NCI-H1105 (cell line): ENCODE measurements around the gene SLAMF6.
"Not testable (repeated sequence)": the region's sequence is repeated elsewhere in the genome, so short reads cannot be mapped to it uniquely, and the experiment has no call there.

Experiments
- DNase-seq: peaks from one replicate; lab custom pipeline; 2025; lab: John Stamatoyannopoulos, UW

Gene SLAMF6

GRCh38 chr1:160522622-160523345 lies at the start of gene SLAMF6:
Gene SLAMF6 (minus strand): TSS chr1:160523255. CDS start chr1:160523192, 63 bp downstream.
- DNase-seq, result no peak

- no peak for DNase-seq
These were observed 47.8 kb upstream of the SLAMF6 start for GRCh38 chr1:160570840-160571239.

GRCh38 chr1:160569806-160570205 lies 46.8 kb upstream of the SLAMF6 start:
- no peak for DNase-seq

GRCh38 chr1:160567858-160568682 lies 45.0 kb upstream of the SLAMF6 start:
- no peak for DNase-seq

GRCh38 chr1:160567341-160567740 lies 44.3 kb upstream of the SLAMF6 start:
- no peak for DNase-seq

- DNase-seq, result no peak
These were observed 42.5 kb upstream of the SLAMF6 start for GRCh38 chr1:160565564-160565963.

- DNase-seq, result not testable (repeated sequence)
These were observed 40.2 kb upstream of the SLAMF6 start for GRCh38 chr1:160563230-160563629.

GRCh38 chr1:160562745-160563144 lies 39.7 kb upstream of the SLAMF6 start:
- DNase-seq, result not testable (repeated sequence)

- DNase-seq, result no peak
These were observed 37.8 kb upstream of the SLAMF6 start for GRCh38 chr1:160560806-160561205.

GRCh38 chr1:160560045-160560705 lies 37.1 kb upstream of the SLAMF6 start:
- no peak for DNase-seq

- DNase-seq, result not testable (repeated sequence)
These were observed 36.4 kb upstream of the SLAMF6 start for GRCh38 chr1:160559437-160559836.

GRCh38 chr1:160558660-160559380 lies 35.8 kb upstream of the SLAMF6 start:
- DNase-seq, result no peak

- DNase-seq, result no peak
These were observed 30.7 kb upstream of the SLAMF6 start for GRCh38 chr1:160553778-160554177.

GRCh38 chr1:160552425-160552824 lies 29.4 kb upstream of the SLAMF6 start:
- no peak for DNase-seq

- no peak for DNase-seq
These were observed 27.5 kb upstream of the SLAMF6 start for GRCh38 chr1:160550572-160551034.

- no peak for DNase-seq
These were observed 26.6 kb upstream of the SLAMF6 start for GRCh38 chr1:160549665-160550006.

- DNase-seq, result no peak
These were observed 26.1 kb upstream of the SLAMF6 start for GRCh38 chr1:160548960-160549664.

GRCh38 chr1:160548183-160548582 lies 25.1 kb upstream of the SLAMF6 start:
- no peak for DNase-seq

GRCh38 chr1:160547422-160547821 lies 24.4 kb upstream of the SLAMF6 start:
- DNase-seq, result no peak

- no peak for DNase-seq
These were observed 23.9 kb upstream of the SLAMF6 start for GRCh38 chr1:160546942-160547341.

GRCh38 chr1:160544647-160545046 lies 21.6 kb upstream of the SLAMF6 start:
- no peak for DNase-seq
